ENCODE measurements around the gene REL. TPM values are rescaled to one million over a fixed set of nuclear protein-coding genes. Genes with fewer than 3 reads are reported as not detected.

Gene REL
- total RNA-seq, 1 experiment from 2014 or later: 6.2 TPM

- no peaks in the 10 kb centered on the region for H3K79me2 ChIP-seq (ENCODE audit: insufficient read depth, low read length)
- no peak overlapping the region for H3K56ac ChIP-seq (ENCODE audit: insufficient read length, low read depth, low read length)
- Mint-ChIP-seq H3K27ac (no peak overlapping the region; a peak in 1 of 7 replicates), H3K4me3 (no peak overlapping the region; a peak in 1 of 5 replicates), H3K27me3 (ENCODE audit: low read depth) (peaks cover 17% of the 10 kb centered on the region), H3K4me1 (no peaks in the 10 kb centered on the region), H3K36me3 (ENCODE audit: insufficient read depth in 1 of 3, low read depth in 3 of 3) (no peaks in the 10 kb centered on the region), H3K9me3 (no peaks in the 10 kb centered on the region)
- H3K79me1 ChIP-seq (ENCODE audit: insufficient read depth, low read depth, low read length, poor library complexity, severe bottlenecking): no peaks in the 10 kb centered on the region
- H2BK5ac ChIP-seq (ENCODE audit: insufficient read length, low read length): no peak overlapping the region
- H3K27me3 ChIP-seq (ENCODE audit: insufficient read depth, low read length): no peaks in the 10 kb centered on the region
- H4K20me1 ChIP-seq (ENCODE audit: control insufficient read depth, insufficient read depth, insufficient read length): no peaks in the 10 kb centered on the region
- no peaks in the 10 kb centered on the region for H3K9me3 ChIP-seq (ENCODE audit: control insufficient read depth, low read depth, low read length)
- TF ChIP-seq, protein P1, sequence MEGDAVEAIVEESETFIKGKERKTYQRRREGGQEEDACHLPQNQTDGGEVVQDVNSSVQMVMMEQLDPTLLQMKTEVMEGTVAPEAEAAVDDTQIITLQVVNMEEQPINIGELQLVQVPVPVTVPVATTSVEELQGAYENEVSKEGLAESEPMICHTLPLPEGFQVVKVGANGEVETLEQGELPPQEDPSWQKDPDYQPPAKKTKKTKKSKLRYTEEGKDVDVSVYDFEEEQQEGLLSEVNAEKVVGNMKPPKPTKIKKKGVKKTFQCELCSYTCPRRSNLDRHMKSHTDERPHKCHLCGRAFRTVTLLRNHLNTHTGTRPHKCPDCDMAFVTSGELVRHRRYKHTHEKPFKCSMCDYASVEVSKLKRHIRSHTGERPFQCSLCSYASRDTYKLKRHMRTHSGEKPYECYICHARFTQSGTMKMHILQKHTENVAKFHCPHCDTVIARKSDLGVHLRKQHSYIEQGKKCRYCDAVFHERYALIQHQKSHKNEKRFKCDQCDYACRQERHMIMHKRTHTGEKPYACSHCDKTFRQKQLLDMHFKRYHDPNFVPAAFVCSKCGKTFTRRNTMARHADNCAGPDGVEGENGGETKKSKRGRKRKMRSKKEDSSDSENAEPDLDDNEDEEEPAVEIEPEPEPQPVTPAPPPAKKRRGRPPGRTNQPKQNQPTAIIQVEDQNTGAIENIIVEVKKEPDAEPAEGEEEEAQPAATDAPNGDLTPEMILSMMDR (conservative IDR thresholded peaks at IDR 0.05): no peak
- no peak overlapping the region for H4K8ac ChIP-seq (replicated peaks; ENCODE audit: insufficient read length, low read depth, low read length)
- no peak overlapping the region for H4K5ac ChIP-seq (ENCODE audit: insufficient read length, low read depth, low read length)
- no peak overlapping the region for H3K4ac ChIP-seq (ENCODE audit: low read depth, low read length)
- H3K27ac ChIP-seq (ENCODE audit: insufficient read length, low read depth, low read length): no peak overlapping the region
- H3K9ac ChIP-seq (ENCODE audit: extremely low read depth, insufficient read length, low read length): no peak overlapping the region
- no peak overlapping the region for H3K18ac ChIP-seq (ENCODE audit: insufficient read length, low read depth, low read length)
- H3K23ac ChIP-seq (ENCODE audit: insufficient read length, low read depth, low read length): no peak overlapping the region
- no peak overlapping the region for H3K4me2 ChIP-seq (ENCODE audit: insufficient read depth, insufficient read length, low read length)
- no peak overlapping the region for H4K91ac ChIP-seq (ENCODE audit: insufficient read length, low read depth, low read length)
- H3K4me1 ChIP-seq (ENCODE audit: insufficient read depth, low read length): no peaks in the 10 kb centered on the region
- H3K14ac ChIP-seq (ENCODE audit: insufficient read depth, low read length): no peak overlapping the region
- no peaks in the 10 kb centered on the region for H3K23me2 ChIP-seq (ENCODE audit: insufficient read length, low read depth, low read length, poor library complexity, severe bottlenecking)
- no peak overlapping the region for H2BK120ac ChIP-seq (ENCODE audit: low read depth, low read length, poor library complexity, severe bottlenecking)
- no peak overlapping the region for H2BK20ac ChIP-seq (ENCODE audit: low read depth, low read length, poor library complexity, severe bottlenecking)
- H2AFZ ChIP-seq (ENCODE audit: low read length): no peak overlapping the region
- H2BK15ac ChIP-seq (ENCODE audit: low read depth, low read length): no peak overlapping the region
- H2BK12ac ChIP-seq (ENCODE audit: insufficient read length, low read depth, low read length): no peak overlapping the region
- H2AK5ac ChIP-seq (ENCODE audit: insufficient read length, low read length): no peak overlapping the region
- H3T11ph ChIP-seq (ENCODE audit: low read length): no peak overlapping the region
- DNase-seq: no peak
- no CpG with 5 or more reads among the region's 5 CpGs for WGBS (ENCODE audit: extremely low coverage, insufficient read length, low lambda C conversion rate)
Observed at GRCh38 chr2:60855989-60856669, 25.2 kb upstream of the REL start.
